ENCODE data around the gene YARS1.

- no peak for TF ChIP-seq CTCF (IDR thresholded peaks at IDR 0.05)
- no peak for TF ChIP-seq POLR2A (IDR thresholded peaks at IDR 0.05)
Measured at GRCh38 chr1:32830092-32830852, 13.1 kb upstream of the YARS1 start.

Data from breast epithelium (tissue), 3 donors.